SIG-M5 treated with dmso at 0.1 percent for 504 hours (cell line): ENCODE data around the gene ADGRG1.

Experiments used
- DNase-seq: peaks from one replicate; lab custom pipeline; 2025; ENCODE audit not compliant: unreplicated experiment; lab: John Stamatoyannopoulos, UW

ADGRG1 gene

DNA sequence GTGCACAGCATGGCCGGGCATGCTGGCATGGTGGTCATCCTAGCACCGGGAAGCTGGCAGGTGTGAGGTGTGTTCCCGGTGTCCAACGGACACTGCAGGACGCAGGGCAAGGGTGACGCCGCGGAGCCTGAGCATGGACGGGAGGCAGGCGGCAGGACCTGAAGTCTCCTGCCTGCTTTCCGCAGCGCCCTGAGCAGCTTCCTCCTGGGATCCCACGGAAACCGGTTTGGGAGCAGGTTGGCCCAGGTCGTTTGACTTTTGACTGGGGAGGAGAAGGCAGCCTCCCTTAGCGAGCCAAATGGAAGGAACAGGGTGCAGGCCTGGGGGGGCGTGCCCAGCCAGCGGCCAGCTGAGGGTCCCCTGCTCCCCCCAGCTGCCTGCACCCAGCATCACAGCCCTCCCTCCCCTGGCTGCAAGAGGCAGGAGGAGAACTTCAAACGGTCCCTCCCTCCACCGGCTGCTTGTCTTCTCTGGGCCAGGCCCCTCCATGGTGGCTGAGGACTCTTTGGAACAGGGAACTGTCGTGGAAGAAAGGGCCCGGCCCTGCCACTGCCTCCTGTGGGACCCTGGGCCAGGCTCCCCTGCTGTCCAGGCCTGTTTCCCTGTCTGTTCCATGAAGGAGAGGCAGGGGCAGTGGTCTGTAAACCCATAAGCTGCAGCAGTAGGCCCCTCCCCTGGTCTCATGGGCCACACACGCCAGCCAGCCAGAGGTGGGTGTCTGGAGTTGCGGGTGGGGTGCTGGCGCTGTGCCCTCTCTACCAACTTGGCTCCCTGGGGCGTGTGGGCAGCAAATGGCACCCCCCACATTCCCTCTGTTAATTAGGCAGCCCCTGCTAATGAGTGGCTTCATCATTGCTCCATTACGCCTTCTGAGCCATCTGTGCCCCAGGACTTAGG is 7.8 kb upstream of the ADGRG1 start:
- DNase-seq, result no peak

DNA sequence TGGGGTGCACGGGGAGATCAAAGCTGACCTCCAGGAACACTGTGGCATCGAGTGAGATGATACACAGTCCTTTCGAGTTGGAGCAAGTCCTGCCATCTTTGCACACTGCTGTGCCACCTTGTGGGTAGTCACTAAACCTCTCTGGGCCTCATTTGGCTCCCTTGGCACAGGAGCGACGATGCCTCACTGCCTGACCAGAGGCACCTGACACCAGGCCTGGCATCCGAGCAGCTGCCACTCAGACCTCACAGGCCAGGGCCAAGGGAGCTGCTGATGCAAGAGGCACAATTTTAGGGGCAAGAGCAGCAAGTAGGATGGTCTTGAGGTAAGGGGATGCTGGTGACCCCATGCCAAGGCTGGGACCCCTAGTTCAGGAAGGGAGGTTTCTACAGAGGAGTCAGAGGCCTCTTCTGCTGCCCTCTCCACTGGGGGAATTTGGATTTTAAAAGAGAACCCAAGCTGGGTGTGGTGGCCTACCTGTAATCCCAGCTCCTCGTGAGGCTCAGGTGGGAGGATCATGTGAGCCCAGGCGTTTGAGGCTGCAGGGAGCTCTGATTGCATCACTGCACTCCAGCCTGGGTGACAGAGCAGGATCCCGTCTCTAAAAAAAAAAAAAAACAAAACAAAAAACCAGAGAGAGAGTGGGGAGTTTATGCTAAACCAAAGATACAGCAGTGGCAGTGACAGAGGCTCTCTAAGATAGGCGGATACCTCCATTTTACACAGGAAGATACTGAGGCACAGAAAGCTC is 6.7 kb upstream of the ADGRG1 start:
- no peak for DNase-seq

- no peak for DNase-seq
Observed at GRCh38 chr16:57622361-57623250, 5.8 kb upstream of the ADGRG1 start.

DNA sequence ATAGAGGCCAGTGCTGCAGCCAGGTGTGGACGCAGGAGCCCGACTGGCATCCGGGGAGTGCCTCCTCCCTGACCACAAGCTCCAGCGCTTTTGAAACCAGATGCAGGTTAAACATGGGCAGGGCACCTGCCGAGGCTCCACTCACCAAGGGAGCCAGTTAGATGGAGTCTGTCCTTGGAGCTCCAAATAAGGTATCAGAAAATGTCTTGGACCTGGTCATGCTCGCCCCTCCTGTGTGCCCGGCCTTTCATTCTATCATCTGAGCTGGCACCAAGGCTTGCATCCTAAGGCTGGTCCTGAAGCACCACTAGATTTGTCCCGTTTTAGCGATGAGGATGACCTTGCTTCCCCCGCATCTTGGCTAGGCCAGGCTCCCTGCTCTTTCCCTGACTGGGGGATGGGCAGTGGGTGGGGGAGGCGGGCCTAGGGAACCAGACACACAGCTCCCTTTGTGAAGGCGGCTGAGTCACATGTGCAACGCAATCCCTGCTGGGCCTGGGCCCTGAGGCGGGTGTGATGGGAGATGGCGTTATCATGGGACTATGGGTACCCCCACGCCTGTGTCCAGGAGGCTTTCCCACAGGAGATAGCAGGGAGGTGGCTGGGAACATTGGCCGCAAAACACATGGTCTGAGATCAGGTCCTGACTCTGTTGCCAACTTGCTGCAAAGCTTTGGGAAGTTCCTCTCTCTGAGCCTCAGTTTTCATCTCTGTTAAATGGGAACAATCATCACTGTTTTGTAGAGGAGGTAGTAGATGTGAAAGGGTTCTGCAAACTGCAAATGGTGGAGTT is 5.0 kb upstream of the ADGRG1 start:
- no peak for DNase-seq

GRCh38 chr16:57624044-57624688 is 4.3 kb upstream of the ADGRG1 start:
- DNase-seq, result no peak

- no peak for DNase-seq
Observed at GRCh38 chr16:57624806-57625500, 3.5 kb upstream of the ADGRG1 start.

DNA sequence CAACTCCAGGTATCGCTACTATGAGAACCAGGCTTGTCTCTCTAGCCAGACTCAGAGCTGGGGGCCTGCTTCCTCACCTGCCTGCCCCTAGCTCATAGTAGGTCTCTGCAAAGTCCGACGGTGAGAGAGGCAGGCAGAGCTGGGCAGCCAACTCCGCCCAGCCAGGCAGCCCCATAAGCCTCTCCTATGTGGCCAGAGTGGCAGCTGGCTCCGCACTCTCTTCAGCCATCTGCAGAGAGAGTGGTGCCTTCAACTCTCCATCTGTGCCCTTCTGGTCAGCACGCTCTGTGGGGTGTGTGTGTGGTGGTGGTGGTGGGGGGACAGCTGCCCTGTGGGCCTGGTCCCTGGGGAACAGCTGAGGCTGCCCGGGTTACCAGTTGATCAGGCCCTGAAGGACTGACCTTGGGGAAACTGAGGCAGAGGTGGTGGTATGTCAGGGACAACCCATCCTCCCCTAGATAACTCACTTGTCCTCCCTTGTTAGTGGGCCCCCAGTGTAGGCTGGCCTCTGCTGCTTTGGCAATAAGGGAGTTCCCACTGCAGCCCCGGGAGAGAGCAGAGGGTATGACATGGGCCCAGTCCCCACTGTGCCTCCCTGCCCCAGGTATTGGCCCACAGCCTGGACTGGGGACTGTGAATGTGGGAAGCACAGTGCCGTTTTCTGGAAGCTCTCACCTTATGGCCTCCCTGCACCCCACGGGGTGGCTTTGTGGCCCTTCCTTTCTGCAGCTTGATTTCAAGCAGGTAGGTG is 1.8 kb upstream of the ADGRG1 start:
- no peak for DNase-seq

GRCh38 chr16:57627184-57627871 is 1.1 kb upstream of the ADGRG1 start:
- DNase-seq, result no peak

DNA sequence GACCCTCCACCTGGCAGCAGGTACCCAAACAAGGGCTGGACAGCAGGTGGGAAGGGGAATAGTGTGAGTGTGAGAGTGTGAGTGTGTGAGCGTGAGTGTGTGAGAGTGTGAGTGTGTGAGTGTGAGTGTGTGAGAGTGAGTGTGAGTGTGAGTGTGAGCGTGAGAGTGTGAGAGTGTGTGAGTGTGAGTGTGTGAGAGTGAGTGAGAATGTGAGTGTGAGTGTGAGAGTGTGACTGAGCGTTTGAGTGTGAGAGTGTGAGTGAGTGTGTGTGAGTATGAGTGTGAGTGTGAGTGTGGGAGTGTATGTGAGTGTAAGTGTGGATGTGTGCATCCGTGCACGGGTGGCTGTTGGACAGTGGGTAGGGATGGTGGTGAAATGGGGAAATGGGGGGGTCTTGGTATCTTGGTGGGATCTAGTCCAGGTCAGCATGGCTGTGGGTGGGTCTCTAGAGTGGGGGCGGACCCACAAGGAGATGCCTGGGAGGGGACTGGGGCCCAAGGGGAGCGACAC is 408 bp downstream of the ADGRG1 start:
- DNase-seq, result no peak

GRCh38 chr16:57629516-57630406 is 1.3 kb downstream of the ADGRG1 start:
- DNase-seq, result no peak

DNA sequence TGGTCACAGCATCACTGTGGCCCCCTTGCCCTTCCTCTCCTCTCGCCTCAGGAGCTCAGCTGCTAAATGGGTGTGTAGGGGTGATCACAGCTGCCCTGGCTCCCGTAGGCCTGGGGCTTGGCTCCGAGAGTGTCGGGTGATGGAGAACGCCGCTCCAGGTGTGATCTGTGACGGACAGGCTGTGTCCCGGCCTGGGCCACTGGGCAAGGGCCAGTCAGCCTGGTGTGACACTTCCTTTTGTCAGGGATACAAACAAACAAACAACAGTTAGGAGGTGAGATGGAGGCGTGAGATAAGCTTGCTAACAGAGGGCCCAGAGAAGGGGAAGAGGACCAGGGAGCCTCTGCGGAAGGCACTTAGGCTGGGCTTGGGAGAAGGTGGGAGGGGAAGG is 2.0 kb downstream of the ADGRG1 start:
- no peak for DNase-seq

DNA sequence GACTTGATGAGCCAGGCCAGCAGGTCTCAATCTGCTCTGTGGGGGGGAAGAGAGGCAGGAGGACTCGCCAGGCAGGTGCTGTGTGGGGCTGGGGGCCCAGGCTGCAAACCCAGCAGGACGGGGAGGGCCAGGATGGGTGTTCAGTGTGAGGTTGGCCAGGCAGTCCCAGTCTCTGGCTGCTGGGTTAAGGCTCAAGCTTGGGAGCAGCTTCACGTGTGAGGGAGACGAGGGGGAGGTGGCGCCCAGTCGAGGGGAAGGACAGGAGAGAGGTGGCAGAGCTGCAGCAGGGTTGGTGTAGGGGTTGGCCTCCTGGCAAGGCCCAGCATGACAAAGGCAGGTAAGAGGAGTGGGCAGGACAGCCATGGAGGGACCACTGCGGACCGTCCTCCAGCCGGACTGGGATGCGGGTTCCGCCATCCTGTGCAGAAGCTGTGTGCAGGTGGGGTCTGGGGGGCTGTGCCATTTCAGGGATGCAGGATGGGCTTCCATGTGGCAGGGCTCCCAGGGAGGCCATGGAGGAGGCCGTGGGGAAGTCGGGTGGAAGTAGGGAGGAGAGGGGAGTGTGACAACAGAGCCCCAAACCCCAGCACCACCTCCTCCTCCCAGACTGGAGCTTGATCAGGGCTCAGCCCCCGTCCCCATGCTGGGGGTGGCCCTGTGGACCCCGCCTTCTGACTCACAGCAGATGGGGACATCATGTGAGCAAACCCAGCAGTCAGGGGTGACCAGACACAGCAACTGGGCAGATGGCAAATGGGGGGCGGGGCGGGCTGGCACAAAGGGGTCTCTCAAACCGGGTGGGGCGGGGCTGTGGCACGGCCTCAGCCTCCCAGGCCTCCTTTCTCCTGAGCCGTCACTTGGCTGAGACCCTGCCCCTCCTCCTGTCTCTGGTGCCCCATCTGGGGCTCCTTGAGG is 2.8 kb downstream of the ADGRG1 start:
- DNase-seq, result no peak

DNA sequence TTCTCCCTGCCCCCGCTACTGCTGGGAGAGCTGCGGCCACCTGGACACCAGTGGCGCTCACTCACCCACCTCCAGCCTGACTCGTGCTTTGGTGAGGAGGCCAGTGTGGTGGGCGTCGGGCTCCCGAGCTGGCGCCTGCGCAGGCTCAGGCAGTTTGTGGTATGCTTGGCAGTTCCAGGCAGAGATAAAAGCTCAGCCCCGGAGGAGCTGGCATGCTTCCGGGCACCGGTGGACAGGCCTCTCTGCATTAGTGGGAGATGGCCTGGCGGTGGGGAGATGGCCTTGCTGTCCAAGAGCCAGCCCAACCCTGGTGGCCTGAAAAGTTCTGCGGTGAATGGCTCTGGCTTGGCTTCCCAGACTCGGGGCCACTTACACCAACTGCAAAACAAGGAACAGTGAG is 4.1 kb downstream of the ADGRG1 start:
- DNase-seq, result no peak

- DNase-seq, result no peak
Observed at GRCh38 chr16:57633383-57634064, 5.1 kb downstream of the ADGRG1 start.

DNA sequence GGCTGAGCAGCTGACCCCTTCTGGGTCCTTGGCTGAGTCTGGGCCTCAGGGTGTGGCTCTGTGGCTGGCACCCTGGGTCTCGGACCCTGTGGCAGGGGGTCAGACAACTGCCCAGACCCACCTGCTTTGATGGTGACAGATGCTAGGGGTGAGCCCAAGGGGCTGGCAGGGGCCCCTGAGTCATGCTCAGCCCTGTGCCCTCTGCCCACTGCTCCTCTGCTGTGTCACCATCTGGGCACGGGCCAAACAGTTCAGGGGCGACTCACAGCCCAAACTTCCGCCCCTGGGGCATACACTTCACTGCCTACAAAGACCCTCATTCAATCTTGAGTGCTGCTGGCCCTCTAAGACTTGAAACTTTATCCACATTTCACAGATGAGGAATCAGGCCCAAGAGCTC is 5.7 kb downstream of the ADGRG1 start:
- DNase-seq, result no peak
